ENCODE data around the gene GGPS1.
"Not testable (repeated sequence)": the region's sequence is repeated elsewhere in the genome, so short reads cannot be mapped to it uniquely, and the experiment has no call there.

GGPS1 gene

DNA sequence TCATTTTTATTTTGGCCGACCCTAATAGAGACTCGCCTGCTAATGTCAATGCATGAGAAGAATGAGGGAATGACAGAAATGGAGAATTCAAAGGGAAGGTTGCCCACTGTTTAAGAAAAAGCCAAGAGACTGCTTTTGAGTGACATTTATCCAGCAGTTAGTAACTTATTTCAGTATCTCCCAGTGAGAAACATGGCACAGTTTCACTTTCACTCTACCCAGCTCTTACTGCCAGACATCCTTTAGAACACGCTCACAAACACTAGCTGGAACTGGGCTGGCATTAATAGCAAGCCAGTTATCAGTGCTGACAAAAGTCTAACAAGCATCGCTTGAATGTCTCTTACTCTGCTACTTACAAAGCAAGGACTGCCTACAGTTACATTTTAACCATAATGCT is 8.5 kb downstream of the GGPS1 start:
- DNase-seq (ENCODE audit: low read depth in 4 of 4, low spot score in 1 of 4): no peak

DNA sequence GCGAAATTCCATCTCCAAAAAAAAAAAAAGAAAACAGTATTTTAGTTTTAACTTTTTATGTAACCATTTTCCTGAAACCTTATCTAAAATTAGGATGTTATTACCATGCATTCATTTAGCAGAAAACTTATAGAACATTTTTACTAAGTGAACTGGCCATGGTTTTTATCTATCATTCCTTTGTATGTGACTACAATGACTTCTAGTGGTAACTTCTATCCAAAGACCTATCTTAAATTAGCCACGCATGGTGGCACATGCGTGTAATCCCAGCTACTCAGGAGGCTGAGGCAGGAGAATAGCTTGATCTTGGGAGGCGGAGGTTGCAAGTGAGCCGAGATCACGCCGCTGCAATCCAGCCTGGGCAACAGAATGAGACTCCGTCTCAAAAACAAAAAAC is 11.4 kb downstream of the GGPS1 start:
- DNase-seq (ENCODE audit: low read depth in 4 of 4, low spot score in 1 of 4): no peak

- no peak for DNase-seq (ENCODE audit: low read depth in 4 of 4, low spot score in 1 of 4)
These were observed 13.0 kb downstream of the GGPS1 start for GRCh38 chr1:235341334-235341733.

- no peak for DNase-seq (ENCODE audit: low read depth in 4 of 4, low spot score in 1 of 4)
These were observed 13.7 kb downstream of the GGPS1 start for GRCh38 chr1:235342039-235342438.

- DNase-seq (ENCODE audit: low read depth in 4 of 4, low spot score in 1 of 4): no peak
These were observed 14.1 kb downstream of the GGPS1 start for GRCh38 chr1:235342471-235342870.

- no peak for DNase-seq (ENCODE audit: low read depth in 4 of 4, low spot score in 1 of 4)
These were observed 15.4 kb downstream of the GGPS1 start for GRCh38 chr1:235343726-235344125.

GRCh38 chr1:235351441-235351840 is 23.1 kb downstream of the GGPS1 start:
- no peak for DNase-seq (ENCODE audit: low read depth in 4 of 4, low spot score in 1 of 4)

GRCh38 chr1:235351898-235352297 is 23.5 kb downstream of the GGPS1 start:
- DNase-seq (ENCODE audit: low read depth in 4 of 4, low spot score in 1 of 4): no peak

GRCh38 chr1:235357485-235358373 is 29.4 kb downstream of the GGPS1 start:
- no peak for DNase-seq (ENCODE audit: low read depth in 4 of 4, low spot score in 1 of 4)

DNA sequence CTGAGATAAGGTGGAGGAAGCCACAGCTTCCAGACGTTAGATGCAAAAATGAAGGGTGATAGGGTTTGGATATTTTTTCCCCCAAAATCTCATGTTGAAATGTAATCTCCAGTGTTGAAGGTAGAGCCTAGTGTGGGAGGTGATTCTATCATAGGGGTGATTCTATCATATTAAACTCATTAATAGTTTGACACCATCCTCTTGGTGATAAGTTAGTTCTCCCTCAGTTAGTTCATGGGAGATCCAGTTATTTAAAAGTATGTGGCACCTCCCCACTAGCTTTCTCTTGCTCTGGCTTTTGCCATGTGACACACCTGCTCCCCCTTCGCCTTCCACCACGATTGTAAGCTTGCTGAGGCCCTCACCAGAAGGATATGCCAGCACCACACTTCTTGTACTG is 30.5 kb downstream of the GGPS1 start:
- no peak for DNase-seq (ENCODE audit: low read depth in 4 of 4, low spot score in 1 of 4)

DNA sequence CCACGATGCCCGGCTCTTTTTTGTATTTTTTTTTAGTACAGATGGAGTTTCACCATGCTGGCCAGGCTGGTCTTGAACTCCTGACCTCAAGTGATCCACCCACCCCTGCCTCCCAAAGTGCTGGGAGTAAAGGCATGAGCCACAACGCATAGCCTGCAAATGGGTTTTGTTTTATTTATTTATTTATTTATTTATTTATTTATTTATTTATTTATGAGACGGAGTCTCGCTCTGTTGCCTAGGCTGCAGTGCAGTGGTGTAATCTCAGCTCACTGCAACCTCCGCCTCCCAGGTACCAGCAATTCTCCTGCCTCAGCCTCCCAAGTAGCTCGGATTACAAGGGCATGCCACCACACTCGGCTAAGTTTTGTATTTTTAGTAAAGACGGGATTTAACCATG is 35.8 kb downstream of the GGPS1 start:
- DNase-seq (ENCODE audit: low read depth in 4 of 4, low spot score in 1 of 4): not testable (repeated sequence)

GRCh38 chr1:235366286-235366685 is 37.9 kb downstream of the GGPS1 start:
- DNase-seq (ENCODE audit: low read depth in 4 of 4, low spot score in 1 of 4): peak in 3 of 4 experiments; percentile 8 to 37 (median 16)

GRCh38 chr1:235367000-235367908 is 38.9 kb downstream of the GGPS1 start, which contains the start of gene TBCE:
Gene TBCE, plus strand, starts transcription at chr1:235367427. Its CDS starts 12,623 bp downstream, at chr1:235380050.
- DNase-seq (ENCODE audit: low read depth in 4 of 4, low spot score in 1 of 4): peak; percentile 66 to 91 (median 76)

DNA sequence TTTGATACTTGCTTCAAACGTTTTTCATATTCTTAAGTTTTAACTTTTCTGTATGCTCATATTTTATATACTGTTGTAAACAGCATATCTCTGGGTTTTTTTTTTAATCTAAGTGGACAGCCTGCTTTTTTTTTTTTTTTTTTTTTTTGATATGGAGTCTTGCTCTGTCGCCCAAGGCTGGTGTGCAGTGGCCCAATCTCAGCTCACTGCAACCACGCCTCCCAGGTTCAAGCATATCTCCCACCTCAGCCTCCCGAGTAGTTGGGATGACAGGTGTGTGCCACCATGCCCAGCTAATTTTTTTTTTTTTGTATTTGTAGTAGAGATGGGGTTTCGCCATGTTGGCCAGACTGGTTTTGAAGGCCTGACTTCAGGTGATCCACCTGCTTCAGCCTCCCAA is 40.1 kb downstream of the GGPS1 start:
- no peak for DNase-seq (ENCODE audit: low read depth in 4 of 4, low spot score in 1 of 4)

DNA sequence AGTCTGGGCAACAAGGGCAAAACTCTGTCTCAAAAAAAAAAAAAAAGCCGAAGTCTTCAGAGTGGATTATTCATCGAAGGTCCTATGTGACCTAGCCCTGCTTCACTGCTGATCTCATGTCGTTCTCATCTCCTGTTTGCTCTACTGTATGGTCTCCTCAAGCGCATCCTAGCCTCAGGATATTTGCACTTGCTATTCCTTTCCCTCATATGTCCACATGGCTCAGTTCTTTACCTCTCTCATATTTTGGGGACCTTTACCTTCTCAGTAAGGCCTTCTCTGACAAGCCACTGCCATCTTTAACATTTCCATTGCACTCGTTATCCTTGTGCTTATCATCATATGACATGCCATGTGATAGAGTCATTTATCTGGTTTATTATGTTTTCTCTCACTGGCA is 41.4 kb downstream of the GGPS1 start:
- DNase-seq (ENCODE audit: low read depth in 4 of 4, low spot score in 1 of 4): no peak

DNA sequence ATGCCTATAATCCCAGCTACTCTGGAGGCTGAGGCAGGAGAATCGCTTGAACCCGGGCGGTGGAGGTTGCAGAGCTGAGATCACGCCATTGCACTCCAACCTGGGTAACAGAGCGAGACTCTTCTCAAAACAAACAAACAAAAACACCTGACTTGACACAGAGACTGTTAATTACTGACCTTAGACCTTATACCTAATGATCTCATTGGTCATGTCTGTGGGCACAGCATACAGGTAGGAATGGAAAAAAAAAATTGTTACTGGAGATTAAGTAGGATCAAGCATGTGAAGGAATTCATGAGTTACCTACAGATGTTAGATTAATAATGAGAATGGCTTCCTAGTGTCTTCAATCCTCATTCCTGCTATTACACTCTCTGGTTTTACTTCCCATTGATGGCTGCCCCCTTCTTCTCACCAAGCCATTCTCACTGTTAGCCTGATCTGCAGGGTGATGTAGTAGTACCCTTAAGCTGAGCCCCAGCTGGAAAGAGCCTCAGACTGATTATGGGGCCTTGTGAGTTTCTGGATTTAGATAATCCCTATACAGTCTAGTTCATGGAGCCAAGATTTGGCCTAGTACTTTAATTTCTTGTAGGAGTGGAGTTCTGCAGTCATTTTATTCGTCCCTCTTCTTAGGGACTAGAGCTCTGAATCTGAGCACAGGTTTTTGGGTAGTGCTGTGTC is 47.7 kb downstream of the GGPS1 start:
- DNase-seq (ENCODE audit: low read depth in 4 of 4, low spot score in 1 of 4): no peak

DNA sequence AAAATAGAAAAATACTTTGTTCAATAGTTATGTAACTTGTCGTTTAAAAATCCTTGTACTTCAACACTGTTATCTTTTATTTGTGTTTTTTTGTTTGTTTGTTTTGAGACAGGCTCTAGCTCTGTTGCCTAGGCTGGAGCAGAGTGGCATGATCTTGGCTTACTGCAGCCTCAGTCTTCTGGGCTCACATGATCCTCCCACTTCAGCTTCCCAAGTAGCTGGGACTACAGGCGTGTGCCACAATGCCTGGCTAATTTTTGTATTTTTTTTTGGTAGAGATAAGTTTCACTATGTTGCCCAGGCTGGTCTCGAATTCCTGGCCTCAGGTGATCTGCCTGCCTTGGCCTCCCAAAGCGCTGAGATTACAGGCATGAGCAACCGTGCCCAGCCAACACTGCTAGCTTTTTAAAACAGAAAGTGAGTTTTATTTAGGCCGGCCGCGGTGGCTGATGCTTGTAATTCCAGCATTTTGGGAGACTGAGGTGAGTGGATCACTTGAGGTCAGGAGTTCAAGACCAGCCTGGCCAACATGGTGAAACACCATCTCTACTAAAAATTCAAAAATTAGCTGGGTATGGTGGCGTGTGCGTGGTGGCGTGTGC is 49.9 kb downstream of the GGPS1 start:
- not testable (repeated sequence) for DNase-seq (ENCODE audit: low read depth in 4 of 4, low spot score in 1 of 4)

DNA sequence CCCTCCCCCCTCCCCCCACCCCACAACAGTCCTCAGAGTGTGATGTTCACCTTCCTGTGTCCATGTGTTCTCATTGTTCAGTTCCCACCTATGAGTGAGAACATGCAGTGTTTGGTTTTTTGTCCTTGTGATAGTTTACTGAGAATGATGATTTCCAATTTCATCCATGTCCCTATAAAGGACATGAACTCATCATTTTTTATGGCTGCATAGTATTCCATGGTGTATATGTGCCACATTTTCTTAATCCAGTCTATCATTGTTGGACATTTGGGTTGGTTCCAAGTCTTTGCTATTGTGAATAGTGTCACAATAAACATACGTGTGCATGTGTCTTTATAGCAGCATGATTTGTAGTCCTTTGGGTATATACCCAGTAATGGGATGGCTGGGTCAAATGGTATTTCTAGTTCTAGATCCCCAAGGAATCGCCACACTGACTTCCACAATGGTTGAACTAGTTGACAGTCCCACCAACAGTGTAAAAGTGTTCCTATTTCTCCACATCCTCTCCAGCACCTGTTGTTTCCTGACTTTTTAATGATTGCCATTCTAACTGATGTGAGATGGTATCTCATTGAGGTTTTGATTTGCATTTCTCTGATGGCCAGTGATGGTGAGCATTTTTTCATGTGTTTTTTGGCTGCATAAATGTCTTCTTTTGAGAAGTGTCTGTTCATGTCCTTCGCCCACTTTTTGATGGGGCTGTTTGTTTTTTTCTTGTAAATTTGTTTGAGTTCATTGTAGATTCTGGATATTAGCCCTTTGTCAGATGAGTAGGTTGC is 53.8 kb downstream of the GGPS1 start:
- not testable (repeated sequence) for DNase-seq (ENCODE audit: low read depth in 4 of 4, low spot score in 1 of 4)

GRCh38 chr1:235385633-235386032 is 57.3 kb downstream of the GGPS1 start:
- not testable (repeated sequence) for DNase-seq (ENCODE audit: low read depth in 4 of 4, low spot score in 1 of 4)

- DNase-seq (ENCODE audit: low read depth in 4 of 4, low spot score in 1 of 4): no peak
These were observed 63.5 kb downstream of the GGPS1 start for GRCh38 chr1:235391874-235392273.
